T-helper 2 cell treated with Interferon-gamma antibody and Interleukin-4, amounts not matched to agents 100 ng/mL and 5 ng/mL, for 36 hours (primary cell): ENCODE measurements around the gene CSNK2B. TPM values are rescaled to one million over a fixed set of nuclear protein-coding genes. Genes with fewer than 3 reads are reported as not detected.

Experiments
- intact Hi-C: fragments of 100-400 bp; cut with micrococcal nuclease; formaldehyde crosslinking; loops from one replicate; pipeline ENCODE4 v1.15.1; 2023
- total RNA-seq: library from RNA; stranded (reverse); gene quantifications from 2 replicates; pipeline ENCODE4 v1.2.3, GENCODE V29; 2022

CSNK2B gene
- total RNA-seq, result 220 and 229 TPM in 2 replicates

DNA sequence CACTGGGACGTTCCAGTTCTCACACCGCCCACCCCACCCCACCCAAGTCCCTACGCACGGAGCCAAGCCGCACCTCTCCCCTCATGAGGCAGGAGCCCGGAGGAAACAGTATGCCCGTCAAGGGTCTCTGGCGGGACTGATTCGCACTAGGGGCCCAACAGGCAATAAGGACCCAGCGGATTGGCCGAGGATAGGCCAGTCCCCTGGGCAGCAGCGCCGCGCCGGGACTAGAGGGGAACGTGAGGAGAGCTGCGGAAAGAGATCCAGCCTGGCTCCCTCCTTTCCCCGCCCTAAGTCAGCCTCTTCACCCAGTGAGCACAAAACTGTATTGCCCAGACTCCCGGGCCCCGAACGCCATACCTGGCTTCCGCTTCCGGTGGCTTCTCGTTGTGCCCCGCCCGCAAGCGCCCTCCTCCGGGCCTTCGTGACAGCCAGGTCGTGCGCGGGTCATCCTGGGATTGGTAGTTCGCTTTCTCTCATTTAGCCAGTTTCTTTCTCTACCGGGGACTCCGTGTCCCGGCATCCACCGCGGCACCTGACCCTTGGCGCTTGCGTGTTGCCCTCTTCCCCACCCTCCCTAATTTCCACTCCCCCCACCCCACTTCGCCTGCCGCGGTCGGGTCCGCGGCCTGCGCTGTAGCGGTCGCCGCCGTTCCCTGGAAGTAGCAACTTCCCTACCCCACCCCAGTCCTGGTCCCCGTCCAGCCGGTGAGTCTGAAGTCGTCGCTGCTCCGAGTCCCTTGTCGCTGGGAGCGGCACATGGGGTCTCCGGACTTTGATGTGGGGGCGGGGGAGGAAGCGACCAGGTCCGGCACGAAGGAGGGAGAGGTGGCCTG is at the start of gene CSNK2B:
TSS of gene CSNK2B (plus strand) at position 580 of the 836 bp plus-strand sequence. CDS start 752 bp downstream, outside the sequence.
- intact Hi-C loops, result loop anchor here (1.0 to 10.0 kb wide), 11 partner anchors 13 to 509 kb away; partner anchors contain the start of genes AGPAT1, ATP6V1G2, BAG6 and NELFE

DNA sequence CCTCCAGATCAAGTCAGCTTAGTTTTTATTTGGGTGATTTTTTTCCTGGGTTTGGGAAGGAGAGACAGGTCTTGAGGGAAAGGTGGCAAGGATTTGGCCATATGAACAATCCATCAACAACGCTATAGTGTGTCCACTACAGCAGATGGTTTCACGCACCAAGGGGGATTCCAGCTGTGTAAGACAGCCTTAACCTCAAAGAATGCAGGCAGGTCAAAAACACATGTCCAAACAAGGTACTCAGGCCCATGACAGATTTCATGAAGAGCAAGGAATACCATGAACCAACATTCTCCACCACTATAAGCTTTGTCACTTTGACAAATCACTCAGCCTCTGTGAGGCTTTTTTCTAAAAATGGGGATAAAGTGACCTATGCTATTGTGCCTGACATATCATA is 48.9 kb upstream of the CSNK2B start:
- intact Hi-C loops, result no loop called here

- intact Hi-C loops, result loop anchor here (1.0 to 2.0 kb wide), 7 partner anchors 32 to 242 kb away; partner anchors contain the start of genes BAG6, HSPA1B, NEU1 and NFKBIL1
Measured at GRCh38 chr6:31619805-31620585, 45.9 kb upstream of the CSNK2B start.

GRCh38 chr6:31620586-31621319 is 45.1 kb upstream of the CSNK2B start, which contains the start of gene PRRC2A:
TSS of gene PRRC2A (plus strand) at chr6:31620715. CDS start at chr6:31622790, 2,075 bp downstream.
- intact Hi-C loops, result loop anchor here (1.0 to 2.0 kb wide), 7 partner anchors 32 to 242 kb away; partner anchors contain the start of genes BAG6, HSPA1B, NEU1 and NFKBIL1

GRCh38 chr6:31621320-31621939 is 44.5 kb upstream of the CSNK2B start:
- intact Hi-C loops, result loop anchor here (2.0 kb wide), 1 partner anchor 205 kb away; the partner anchor contains the start of gene HSPA1B

DNA sequence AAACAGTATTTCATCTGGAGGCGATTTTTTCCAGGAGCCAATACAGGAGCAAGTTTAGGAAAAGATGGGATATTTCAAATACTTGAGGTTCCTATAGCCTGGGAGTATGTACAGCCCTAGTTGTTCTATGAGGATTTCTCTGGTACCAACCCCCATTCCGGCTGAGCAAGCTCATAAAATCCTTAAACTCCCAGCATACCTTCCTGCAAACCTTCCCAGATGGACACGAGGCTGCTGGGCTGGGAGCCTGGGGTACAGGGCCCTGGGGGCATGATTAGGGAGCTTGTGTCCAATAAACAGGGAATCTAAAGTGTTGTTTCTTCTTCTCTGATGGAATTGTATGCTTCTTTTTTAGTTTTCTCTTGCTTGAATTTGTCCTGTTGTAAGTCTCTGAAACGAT is 43.9 kb upstream of the CSNK2B start:
- intact Hi-C loops, result loop anchor here (2.0 kb wide), 1 partner anchor 205 kb away; the partner anchor contains the start of gene HSPA1B

DNA sequence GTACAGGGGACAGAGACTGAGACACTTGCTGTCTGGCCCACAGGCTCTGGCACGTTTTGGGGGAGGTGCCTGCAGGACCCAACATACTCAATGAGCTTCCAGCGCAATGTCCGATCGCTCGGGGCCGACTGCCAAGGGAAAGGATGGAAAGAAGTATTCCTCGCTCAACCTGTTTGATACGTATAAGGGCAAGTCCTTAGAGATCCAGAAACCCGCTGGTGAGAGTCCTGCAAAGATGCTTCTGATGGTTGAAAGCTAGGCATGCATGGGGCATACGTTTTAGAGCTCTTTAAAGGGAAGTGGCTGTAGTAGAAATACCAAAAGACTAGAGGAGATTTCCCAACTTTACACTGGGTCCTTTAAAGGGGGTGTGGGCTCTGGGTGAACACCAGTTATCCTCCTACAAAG is 43.2 kb upstream of the CSNK2B start:
- intact Hi-C loops, result no loop called here

GRCh38 chr6:31624070-31624469 is 41.8 kb upstream of the CSNK2B start:
- intact Hi-C loops, result no loop called here

DNA sequence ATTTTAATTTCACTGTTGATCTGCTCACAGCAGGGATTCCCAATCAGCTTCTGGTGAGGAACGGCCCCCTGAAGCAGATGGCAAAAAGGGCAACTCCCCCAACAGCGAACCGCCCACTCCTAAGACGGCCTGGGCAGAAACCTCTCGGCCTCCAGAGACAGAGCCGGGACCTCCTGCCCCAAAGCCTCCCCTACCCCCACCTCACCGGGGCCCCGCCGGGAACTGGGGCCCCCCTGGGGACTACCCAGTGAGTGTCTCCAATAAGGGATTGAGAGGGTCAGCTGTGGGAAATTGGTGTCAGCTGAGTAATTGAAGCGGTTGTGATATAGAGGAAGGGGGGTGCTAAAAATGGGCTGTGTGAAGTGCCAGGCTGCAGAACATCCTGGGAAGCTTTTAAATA is 38.9 kb upstream of the CSNK2B start:
- intact Hi-C loops, result no loop called here

DNA sequence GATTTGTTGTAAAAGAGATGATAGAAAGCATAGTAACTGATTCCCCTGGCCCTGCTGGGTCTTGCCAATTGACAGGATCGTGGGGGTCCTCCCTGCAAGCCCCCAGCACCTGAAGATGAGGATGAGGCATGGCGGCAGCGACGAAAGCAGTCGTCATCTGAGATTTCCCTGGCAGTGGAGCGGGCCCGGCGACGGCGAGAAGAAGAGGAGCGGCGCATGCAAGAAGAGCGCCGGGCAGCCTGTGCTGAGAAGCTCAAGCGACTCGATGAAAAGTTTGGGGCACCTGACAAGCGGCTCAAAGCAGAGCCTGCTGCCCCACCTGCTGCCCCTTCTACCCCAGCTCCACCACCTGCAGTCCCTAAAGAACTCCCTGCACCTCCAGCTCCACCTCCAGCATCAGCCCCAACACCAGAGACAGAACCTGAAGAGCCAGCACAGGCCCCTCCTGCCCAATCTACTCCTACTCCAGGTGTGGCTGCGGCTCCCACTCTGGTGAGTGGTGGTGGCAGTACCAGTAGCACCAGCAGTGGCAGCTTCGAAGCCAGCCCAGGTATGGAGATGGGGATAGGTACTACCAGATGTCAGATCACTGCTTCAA is 38.1 kb upstream of the CSNK2B start:
- intact Hi-C loops, result no loop called here

- intact Hi-C loops, result no loop called here
Measured at GRCh38 chr6:31629014-31629413, 36.9 kb upstream of the CSNK2B start.

- intact Hi-C loops, result no loop called here
Measured at GRCh38 chr6:31630177-31630934, 35.5 kb upstream of the CSNK2B start.

- intact Hi-C loops, result no loop called here
Measured at GRCh38 chr6:31631209-31631608, 34.7 kb upstream of the CSNK2B start.

GRCh38 chr6:31631681-31632278 is 34.1 kb upstream of the CSNK2B start:
- intact Hi-C loops, result no loop called here

GRCh38 chr6:31632279-31632946 is 33.5 kb upstream of the CSNK2B start:
- intact Hi-C loops, result no loop called here

DNA sequence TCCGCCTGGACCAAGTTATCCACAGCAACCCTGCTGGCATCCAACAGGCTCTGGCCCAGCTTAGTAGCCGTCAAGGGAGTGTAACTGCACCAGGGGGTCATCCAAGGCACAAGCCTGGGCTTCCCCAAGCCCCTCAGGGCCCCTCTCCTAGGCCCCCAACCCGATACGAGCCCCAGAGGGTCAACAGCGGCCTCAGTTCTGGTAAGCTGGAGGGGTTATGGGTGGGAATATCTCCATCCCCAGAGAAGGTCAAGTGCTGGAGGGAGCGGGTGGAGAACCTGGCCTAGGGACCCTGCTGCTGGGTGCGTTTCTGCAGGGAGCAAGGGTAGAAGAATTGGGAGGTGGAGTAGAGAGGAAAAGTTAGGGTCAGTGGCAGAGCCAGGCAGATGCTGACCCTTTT is 32.4 kb upstream of the CSNK2B start:
- intact Hi-C loops, result no loop called here

- intact Hi-C loops, result no loop called here
Measured at GRCh38 chr6:31634131-31634530, 31.7 kb upstream of the CSNK2B start.

GRCh38 chr6:31634969-31635575 is 30.8 kb upstream of the CSNK2B start:
- intact Hi-C loops, result no loop called here
